ENCODE data around the gene CRYBG2. TPM values are rescaled to one million over a fixed set of nuclear protein-coding genes. Genes with fewer than 3 reads are reported as not detected.

CRYBG2 gene
- total and polyA plus RNA-seq, 2 of the 8 experiments (the other 6 are each of a cell fraction or from before 2014, with no cell fraction given) = 14.2 to 17.0 TPM

GRCh38 chr1:26337206-26337535 is 16.8 kb downstream of the CRYBG2 start (continued):
- TF ChIP-seq CHD7 (IDR thresholded peaks at IDR 0.05; ENCODE audit: insufficient replicate concordance, low read length) = no peak
- no peak for TF ChIP-seq EGR1 (IDR thresholded peaks at IDR 0.05; ENCODE audit: borderline replicate concordance, low read depth, low read length)
- no peak for TF ChIP-seq HDAC6 (IDR thresholded peaks at IDR 0.05; ENCODE audit: low read depth, low read length)
- TF ChIP-seq JUND (IDR thresholded peaks at IDR 0.05; ENCODE audit: low read length) = no peak
- no peak for TF ChIP-seq BACH1 (IDR thresholded peaks at IDR 0.05; ENCODE audit: low read length)
- TF ChIP-seq YY1 (IDR thresholded peaks at IDR 0.05; ENCODE audit: low read depth, low read length) = no peak
- TF ChIP-seq TAF7 (optimal IDR thresholded peaks at IDR 0.05; ENCODE audit: borderline replicate concordance, low read depth, low read length) = no peak
